Measurements from ENCODE around the gene ELMO2.
"Not testable (repeated sequence)": the region's sequence is repeated elsewhere in the genome, so short reads cannot be mapped to it uniquely, and the experiment has no call there.

ELMO2 gene

GRCh38 chr20:46393967-46394366 is 12.4 kb downstream of the ELMO2 start:
- no CpG with 5 or more reads among the region's 6 CpGs for WGBS (ENCODE audit: insufficient coverage, insufficient read length)
- DNase-seq (ENCODE audit: low read depth, low spot score) = no peak
- H3K4me3 ChIP-seq (ENCODE audit: low read length) = no peak overlapping the region

DNA sequence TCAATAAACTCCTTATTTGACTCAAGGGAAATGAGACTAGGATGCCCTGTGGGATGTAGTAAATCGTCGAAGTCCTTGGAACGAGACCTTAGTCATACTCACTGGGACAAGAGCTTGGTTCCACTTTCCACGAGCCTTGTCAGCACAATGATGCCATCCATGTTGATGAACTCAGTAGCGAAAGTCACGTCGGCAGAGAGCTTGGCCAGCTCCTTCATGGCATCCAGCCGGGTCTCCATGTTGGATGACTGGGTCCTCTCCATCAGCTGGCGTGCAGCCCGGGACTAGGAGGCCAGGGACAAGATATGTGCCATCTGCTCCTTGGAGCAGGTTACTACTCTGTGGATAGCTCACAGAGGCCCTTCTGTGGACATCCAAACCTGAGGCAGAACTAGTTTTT is 17.5 kb downstream of the ELMO2 start:
- no peak for DNase-seq (ENCODE audit: low read depth, low spot score)
- Histone ChIP-seq H3K4me3 (ENCODE audit: low read length) (no peak overlapping the region), H3K36me3 (ENCODE audit: control insufficient read depth, insufficient read depth, low read length) (peaks cover 16% of the 10 kb centered on the region; the same call in 1 of the 2 replicates), H3K4me1 (ENCODE audit: control insufficient read depth, insufficient read depth, low read length) (no peaks in the 10 kb centered on the region), H3K27ac (ENCODE audit: low read length) (no peak overlapping the region), H3K9me3 (ENCODE audit: control insufficient read depth, insufficient read depth, low read length) (no peaks in the 10 kb centered on the region), H3K27me3 (ENCODE audit: control insufficient read depth, insufficient read depth, low read length) (no peaks in the 10 kb centered on the region)
- WGBS (ENCODE audit: insufficient coverage, insufficient read length) = no CpG with 5 or more reads among the region's 10 CpGs

More at GRCh38 chr20:46393967-46394366, 12.4 kb downstream of the ELMO2 start:
- Histone ChIP-seq H3K9me3 (ENCODE audit: control insufficient read depth, insufficient read depth, low read length) (no peaks in the 10 kb centered on the region), H3K27ac (ENCODE audit: low read length) (no peak overlapping the region), H3K27me3 (ENCODE audit: control insufficient read depth, insufficient read depth, low read length) (no peaks in the 10 kb centered on the region), H3K36me3 (ENCODE audit: control insufficient read depth, insufficient read depth, low read length) (peaks cover 11% of the 10 kb centered on the region; the same call in 1 of the 2 replicates), H3K4me1 (ENCODE audit: control insufficient read depth, insufficient read depth, low read length) (no peaks in the 10 kb centered on the region)

- no peak overlapping the region for H3K4me3 ChIP-seq (ENCODE audit: low read length)
- H3K9me3 ChIP-seq (ENCODE audit: control insufficient read depth, insufficient read depth, low read length) = no peaks in the 10 kb centered on the region
- no peaks in the 10 kb centered on the region for H3K27me3 ChIP-seq (ENCODE audit: control insufficient read depth, insufficient read depth, low read length)
- no peaks in the 10 kb centered on the region for H3K4me1 ChIP-seq (ENCODE audit: control insufficient read depth, insufficient read depth, low read length)
- no peak for DNase-seq (ENCODE audit: low read depth, low spot score)
- no peak overlapping the region for H3K27ac ChIP-seq (ENCODE audit: low read length)
- no CpG with 5 or more reads among the region's 5 CpGs for WGBS (ENCODE audit: insufficient coverage, insufficient read length)
- H3K36me3 ChIP-seq (ENCODE audit: control insufficient read depth, insufficient read depth, low read length) = peaks cover 10% of the 10 kb centered on the region; the same call in 1 of the 2 replicates
These were observed 18.1 kb downstream of the ELMO2 start for GRCh38 chr20:46388201-46388836.

- H3K27me3 ChIP-seq (ENCODE audit: control insufficient read depth, insufficient read depth, low read length) = not testable (repeated sequence)
- H3K36me3 ChIP-seq (ENCODE audit: control insufficient read depth, insufficient read depth, low read length) = peaks cover 10% of the 10 kb centered on the region; the same call in 1 of the 2 replicates
These were observed 19.4 kb downstream of the ELMO2 start for GRCh38 chr20:46387054-46387453.

GRCh38 chr20:46378412-46379009 is 27.9 kb downstream of the ELMO2 start:
- no CpG with 5 or more reads among the region's 2 CpGs for WGBS (ENCODE audit: insufficient coverage, insufficient read length)
- H3K27ac ChIP-seq (ENCODE audit: low read length) = no peak overlapping the region
- no peak overlapping the region for H3K4me3 ChIP-seq (ENCODE audit: low read length)
- H3K27me3 ChIP-seq (ENCODE audit: control insufficient read depth, insufficient read depth, low read length) = no peaks in the 10 kb centered on the region
- no peaks in the 10 kb centered on the region for H3K4me1 ChIP-seq (ENCODE audit: control insufficient read depth, insufficient read depth, low read length)
- H3K9me3 ChIP-seq (ENCODE audit: control insufficient read depth, insufficient read depth, low read length) = no peaks in the 10 kb centered on the region
- DNase-seq (ENCODE audit: low read depth, low spot score) = no peak
- peaks cover 20% of the 10 kb centered on the region for H3K36me3 ChIP-seq (ENCODE audit: control insufficient read depth, insufficient read depth, low read length)

More at GRCh38 chr20:46387054-46387453, 19.4 kb downstream of the ELMO2 start:
- not testable (repeated sequence) for H3K4me1 ChIP-seq (ENCODE audit: control insufficient read depth, insufficient read depth, low read length); H3K27ac ChIP-seq (ENCODE audit: low read length); DNase-seq (ENCODE audit: low read depth, low spot score); H3K4me3 ChIP-seq (ENCODE audit: low read length); H3K9me3 ChIP-seq (ENCODE audit: control insufficient read depth, insufficient read depth, low read length)
- no CpG with 5 or more reads among the region's 3 CpGs for WGBS (ENCODE audit: insufficient coverage, insufficient read length)

GRCh38 chr20:46377518-46377917 is 28.9 kb downstream of the ELMO2 start:
- no CpG with 5 or more reads among the region's 7 CpGs for WGBS (ENCODE audit: insufficient coverage, insufficient read length)
- H3K4me1 ChIP-seq (ENCODE audit: control insufficient read depth, insufficient read depth, low read length) = no peaks in the 10 kb centered on the region
- H3K4me3 ChIP-seq (ENCODE audit: low read length) = no peak overlapping the region
- no peak overlapping the region for H3K27ac ChIP-seq (ENCODE audit: low read length)
- no peak for DNase-seq (ENCODE audit: low read depth, low spot score)
- no peaks in the 10 kb centered on the region for H3K9me3 ChIP-seq (ENCODE audit: control insufficient read depth, insufficient read depth, low read length)
- no peaks in the 10 kb centered on the region for H3K27me3 ChIP-seq (ENCODE audit: control insufficient read depth, insufficient read depth, low read length)
- peaks cover 28% of the 10 kb centered on the region for H3K36me3 ChIP-seq (ENCODE audit: control insufficient read depth, insufficient read depth, low read length)

GRCh38 chr20:46376196-46376785 is 30.1 kb downstream of the ELMO2 start:
- Histone ChIP-seq H3K27ac (ENCODE audit: low read length) (no peak overlapping the region), H3K4me3 (ENCODE audit: low read length) (no peak overlapping the region), H3K36me3 (ENCODE audit: control insufficient read depth, insufficient read depth, low read length) (peaks cover 29% of the 10 kb centered on the region), H3K4me1 (ENCODE audit: control insufficient read depth, insufficient read depth, low read length) (no peaks in the 10 kb centered on the region), H3K27me3 (ENCODE audit: control insufficient read depth, insufficient read depth, low read length) (no peaks in the 10 kb centered on the region), H3K9me3 (ENCODE audit: control insufficient read depth, insufficient read depth, low read length) (no peaks in the 10 kb centered on the region)
- no CpG with 5 or more reads among the region's 4 CpGs for WGBS (ENCODE audit: insufficient coverage, insufficient read length)
- no peak for DNase-seq (ENCODE audit: low read depth, low spot score)

- Histone ChIP-seq H3K27me3 (ENCODE audit: control insufficient read depth, insufficient read depth, low read length) (no peaks in the 10 kb centered on the region), H3K4me1 (ENCODE audit: control insufficient read depth, insufficient read depth, low read length) (no peaks in the 10 kb centered on the region), H3K4me3 (ENCODE audit: low read length) (no peak overlapping the region), H3K9me3 (ENCODE audit: control insufficient read depth, insufficient read depth, low read length) (no peaks in the 10 kb centered on the region), H3K27ac (ENCODE audit: low read length) (no peak overlapping the region), H3K36me3 (ENCODE audit: control insufficient read depth, insufficient read depth, low read length) (peaks cover 31% of the 10 kb centered on the region)
- DNase-seq (ENCODE audit: low read depth, low spot score) = no peak
- WGBS (ENCODE audit: insufficient coverage, insufficient read length) = no CpG with 5 or more reads among the region's 5 CpGs
These were observed 30.6 kb downstream of the ELMO2 start for GRCh38 chr20:46375771-46376170.

GRCh38 chr20:46374383-46374782 is 32.0 kb downstream of the ELMO2 start:
- no peak overlapping the region for H3K4me3 ChIP-seq (ENCODE audit: low read length)
- H3K4me1 ChIP-seq (ENCODE audit: control insufficient read depth, insufficient read depth, low read length) = no peaks in the 10 kb centered on the region
- DNase-seq (ENCODE audit: low read depth, low spot score) = no peak
- H3K36me3 ChIP-seq (ENCODE audit: control insufficient read depth, insufficient read depth, low read length) = peaks cover 36% of the 10 kb centered on the region
- H3K27me3 ChIP-seq (ENCODE audit: control insufficient read depth, insufficient read depth, low read length) = no peaks in the 10 kb centered on the region
- no peak overlapping the region for H3K27ac ChIP-seq (ENCODE audit: low read length)
- WGBS (ENCODE audit: insufficient coverage, insufficient read length) = no CpG with 5 or more reads among the region's 7 CpGs
- H3K9me3 ChIP-seq (ENCODE audit: control insufficient read depth, insufficient read depth, low read length) = no peaks in the 10 kb centered on the region

DNA sequence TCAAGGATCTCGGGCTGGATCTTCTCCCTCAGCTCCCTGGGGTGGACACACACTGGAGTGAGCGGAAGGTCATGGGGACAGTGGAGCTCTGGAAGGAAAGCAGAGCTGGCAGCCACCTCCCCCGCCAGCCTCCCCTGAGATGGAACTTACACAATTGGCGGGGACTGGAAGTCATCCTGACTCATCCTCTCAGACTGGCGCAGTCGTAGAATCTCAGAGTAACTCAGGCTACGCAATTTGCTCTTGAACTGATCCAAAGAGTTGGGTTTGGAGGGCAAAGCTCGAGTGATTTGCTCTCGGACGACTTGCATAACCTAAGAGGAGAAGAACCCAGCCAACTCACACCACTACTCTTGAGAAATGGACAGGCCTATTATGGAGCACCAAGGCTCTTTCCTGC is 34.8 kb downstream of the ELMO2 start:
- no peaks in the 10 kb centered on the region for H3K4me1 ChIP-seq (ENCODE audit: control insufficient read depth, insufficient read depth, low read length)
- H3K4me3 ChIP-seq (ENCODE audit: low read length) = no peak overlapping the region
- no peaks in the 10 kb centered on the region for H3K9me3 ChIP-seq (ENCODE audit: control insufficient read depth, insufficient read depth, low read length)
- peaks cover 37% of the 10 kb centered on the region for H3K36me3 ChIP-seq (ENCODE audit: control insufficient read depth, insufficient read depth, low read length)
- no peak for DNase-seq (ENCODE audit: low read depth, low spot score)
- no peaks in the 10 kb centered on the region for H3K27me3 ChIP-seq (ENCODE audit: control insufficient read depth, insufficient read depth, low read length)
- no peak overlapping the region for H3K27ac ChIP-seq (ENCODE audit: low read length)
- no CpG with 5 or more reads among the region's 10 CpGs for WGBS (ENCODE audit: insufficient coverage, insufficient read length)
